GM23248 (cell line): Measurements from ENCODE around the gene SIPA1. TPM values are rescaled to one million over a fixed set of nuclear protein-coding genes. Genes with fewer than 3 reads are reported as not detected.

Experiments used
- DNase-seq: peaks from one replicate; pipeline ENCODE4 v3.0.0-alpha.2; 2015
- H2AFZ ChIP-seq: fragments of 200-600 bp; sonication (generic); 2 replicates; pipeline ENCODE4 v1.6.1; 2016; ENCODE audit warnings: antibody characterized with exemption
- H3F3A ChIP-seq: fragments of 200-600 bp; sonication (generic); 2 replicates; pipeline ENCODE4 v1.6.1; 2016; ENCODE audit warnings: mild to moderate bottlenecking, antibody characterized with exemption, mixed run types; ENCODE audit not compliant: insufficient read depth
- H3K27ac ChIP-seq: fragments of 200-600 bp; sonication (generic); 2 replicates; pipeline ENCODE4 v1.5.1; 2016; ENCODE audit warnings: mild to moderate bottlenecking
- H3K27me3 ChIP-seq: fragments of 200-600 bp; sonication (generic); replicated peaks from 2 replicates; pipeline ENCODE4 v1.6.1; 2016; ENCODE audit warnings: mild to moderate bottlenecking; ENCODE audit not compliant: insufficient read depth
- H3K36me3 ChIP-seq: fragments of 200-600 bp; sonication (generic); 2 replicates; pipeline ENCODE4 v1.6.1; 2016; ENCODE audit warnings: low read depth, mild to moderate bottlenecking
- H3K4me1 ChIP-seq: fragments of 200-600 bp; sonication (generic); 2 replicates; pipeline ENCODE4 v1.6.1; 2016; ENCODE audit warnings: mild to moderate bottlenecking; ENCODE audit not compliant: insufficient read depth
- H3K4me2 ChIP-seq: fragments of 200-600 bp; sonication (generic); one replicate; pipeline ENCODE4 v1.6.1; 2016; ENCODE audit warnings: mild to moderate bottlenecking; ENCODE audit not compliant: unreplicated experiment
- H3K4me3 ChIP-seq: fragments of 200-600 bp; sonication (generic); 2 replicates; pipeline ENCODE4 v1.5.1; 2016; ENCODE audit warnings: mild to moderate bottlenecking
- H3K79me2 ChIP-seq: fragments of 200-600 bp; sonication (generic); 2 replicates; pipeline ENCODE4 v1.6.1; 2016; ENCODE audit warnings: mild to moderate bottlenecking; ENCODE audit not compliant: insufficient read depth
- H3K9ac ChIP-seq: fragments of 200-600 bp; sonication (generic); 2 replicates; pipeline ENCODE4 v1.6.1; 2016; ENCODE audit warnings: mild to moderate bottlenecking
- H3K9me2 ChIP-seq: fragments of 200-600 bp; sonication (generic); 2 replicates; pipeline ENCODE4 v1.6.1; 2016; ENCODE audit warnings: mixed run types, mild to moderate bottlenecking, moderate library complexity; ENCODE audit not compliant: insufficient read depth
- H3K9me3 ChIP-seq: fragments of 200-600 bp; sonication (generic); one replicate; pipeline ENCODE4 v1.6.1; 2017; ENCODE audit warnings: low read depth
- H4K20me1 ChIP-seq: fragments of 200-600 bp; sonication (generic); 2 replicates; pipeline ENCODE4 v1.6.0; 2016; ENCODE audit not compliant: insufficient read depth
- EZH2 ChIP-seq: fragments of 200-600 bp; sonication (generic); IDR thresholded peaks from 2 replicates; pipeline ENCODE4 v1.6.1; 2018; ENCODE audit warnings: antibody characterized with exemption, mild to moderate bottlenecking; ENCODE audit not compliant: insufficient read depth, poor library complexity, severe bottlenecking
- EZH2phosphoT487 ChIP-seq: fragments of 200-600 bp; sonication (generic); IDR thresholded peaks from 2 replicates; pipeline ENCODE4 v1.6.1; 2018; ENCODE audit warnings: antibody characterized with exemption, moderate library complexity, mild to moderate bottlenecking, low read depth; ENCODE audit not compliant: insufficient read depth
- WGBS, 2 experiments: methylation state at CpG; one replicate each; pipeline ENCODE4 v1.1.6; 2015 to 2017; ENCODE audit warnings: low lambda C conversion rate in 2 of 2, low coverage in 1 of 2; ENCODE audit errors: missing lambda C conversion rate in 2 of 2; 5-methylcytosine and 5-hydroxymethylcytosine counted together
- in situ Hi-C: fragments of 300-500 bp; cut with MboI; formaldehyde crosslinking; loops from 2 replicates; pipeline ENCODE4 v1.15.0; 2020
- polyA plus RNA-seq: library from polyadenylated mRNA; unstranded; fragments of >200 nt; fragmentation: Nextera tagmentation; extraction: Ambion mirVana; gene quantifications from 2 replicates; pipeline ENCODE4 v1.2.1, GENCODE V29; 2016
- total RNA-seq: library from RNA; depleted of rRNA; stranded (reverse); fragments of >200 nt; shearing (Covaris generic); gene quantifications from 2 replicates; pipeline ENCODE4 v1.2.3, GENCODE V29; 2014

The SIPA1 gene
- total and polyA plus RNA-seq, 2 experiments from 2014 or later = 13.0 to 15.9 TPM

DNA sequence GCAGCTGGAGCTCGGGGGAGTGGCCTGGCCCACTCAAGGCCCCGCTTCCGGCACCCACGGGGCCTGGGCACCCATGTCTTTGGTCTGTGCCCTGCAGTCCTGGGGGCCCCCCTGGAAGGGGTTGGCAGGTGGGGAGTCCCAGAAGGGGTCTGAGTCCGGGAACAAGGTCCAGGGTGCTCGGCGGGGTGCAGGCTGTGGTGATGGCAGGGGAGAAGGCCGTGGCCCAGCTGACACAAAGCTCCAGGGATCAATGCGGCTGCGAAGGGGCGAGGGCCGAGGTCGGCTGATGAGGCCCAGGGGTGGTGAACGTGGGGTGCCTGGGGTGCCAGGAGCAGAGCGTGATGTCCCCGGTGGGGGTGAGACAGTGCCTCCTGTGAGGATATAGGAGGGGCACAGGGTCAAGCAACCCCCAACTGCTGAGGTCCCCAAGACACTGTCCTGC is 39.6 kb upstream of the SIPA1 start:
- no peak overlapping the region for H2AFZ ChIP-seq
- TF ChIP-seq EZH2 (no peak), EZH2phosphoT487 (no peak)
- no peaks in the 10 kb centered on the region for H3K79me2 ChIP-seq
- in situ Hi-C loops = no loop called here
- 93 to 97% methylated on average over 7 to 16 of the region's 16 CpGs for WGBS, 2 experiments
- H3K36me3 ChIP-seq = no peaks in the 10 kb centered on the region; the same call in 1 of the 2 replicates
- peaks cover 9% of the 10 kb centered on the region; the same call in 1 of the 2 replicates for H3F3A ChIP-seq
- DNase-seq = no peak
- no peak overlapping the region for H3K27ac ChIP-seq
- no peak overlapping the region for H3K4me2 ChIP-seq
- H3K27me3 ChIP-seq = no peaks in the 10 kb centered on the region
- H3K9me3 ChIP-seq = no peaks in the 10 kb centered on the region
- no peaks in the 10 kb centered on the region for H4K20me1 ChIP-seq
- no peak overlapping the region for H3K4me3 ChIP-seq
- H3K9me2 ChIP-seq = no peaks in the 10 kb centered on the region
- H3K4me1 ChIP-seq = no peaks in the 10 kb centered on the region
- H3K9ac ChIP-seq = no peak overlapping the region

GRCh38 chr11:65599216-65599954 is 38.5 kb upstream of the SIPA1 start:
- in situ Hi-C loops = no loop called here
- H3K36me3 ChIP-seq = peaks cover 6% of the 10 kb centered on the region; the same call in 1 of the 2 replicates
- TF ChIP-seq EZH2 (no peak), EZH2phosphoT487 (no peak)

GRCh38 chr11:65599955-65600246 is 38.0 kb upstream of the SIPA1 start:
- no peak overlapping the region for H2AFZ ChIP-seq
- H3K36me3 ChIP-seq = peaks cover 11% of the 10 kb centered on the region; the same call in 1 of the 2 replicates
- no peak overlapping the region for H3K9ac ChIP-seq
- 98 to 100% methylated on average over 6 of the region's 6 CpGs for WGBS, 2 experiments
- no peaks in the 10 kb centered on the region for H3F3A ChIP-seq
- no peaks in the 10 kb centered on the region for H3K9me3 ChIP-seq
- TF ChIP-seq EZH2phosphoT487 (no peak), EZH2 (no peak)
- no peaks in the 10 kb centered on the region for H4K20me1 ChIP-seq
- no peak overlapping the region for H3K27ac ChIP-seq
- H3K4me3 ChIP-seq = no peak overlapping the region
- H3K4me1 ChIP-seq = no peaks in the 10 kb centered on the region
- H3K27me3 ChIP-seq = no peaks in the 10 kb centered on the region
- H3K9me2 ChIP-seq = no peaks in the 10 kb centered on the region
- DNase-seq = no peak
- no peak overlapping the region for H3K4me2 ChIP-seq
- no peaks in the 10 kb centered on the region for H3K79me2 ChIP-seq
- in situ Hi-C loops = no loop called here

More at GRCh38 chr11:65599216-65599954, 38.5 kb upstream of the SIPA1 start:
- no peak overlapping the region for H3K27ac ChIP-seq
- 88 to 90% methylated on average over 32 to 49 of the region's 49 CpGs for WGBS, 2 experiments
- no peaks in the 10 kb centered on the region for H3K9me2 ChIP-seq
- no peaks in the 10 kb centered on the region for H4K20me1 ChIP-seq
- no peak overlapping the region for H3K4me3 ChIP-seq
- peaks cover 5% of the 10 kb centered on the region; the same call in 1 of the 2 replicates for H3F3A ChIP-seq
- H3K4me2 ChIP-seq = no peak overlapping the region
- no peak overlapping the region for H2AFZ ChIP-seq
- no peaks in the 10 kb centered on the region for H3K79me2 ChIP-seq
- H3K27me3 ChIP-seq = no peaks in the 10 kb centered on the region
- H3K9me3 ChIP-seq = no peaks in the 10 kb centered on the region
- H3K4me1 ChIP-seq = no peaks in the 10 kb centered on the region
- H3K9ac ChIP-seq = no peak overlapping the region
- no peak for DNase-seq

DNA sequence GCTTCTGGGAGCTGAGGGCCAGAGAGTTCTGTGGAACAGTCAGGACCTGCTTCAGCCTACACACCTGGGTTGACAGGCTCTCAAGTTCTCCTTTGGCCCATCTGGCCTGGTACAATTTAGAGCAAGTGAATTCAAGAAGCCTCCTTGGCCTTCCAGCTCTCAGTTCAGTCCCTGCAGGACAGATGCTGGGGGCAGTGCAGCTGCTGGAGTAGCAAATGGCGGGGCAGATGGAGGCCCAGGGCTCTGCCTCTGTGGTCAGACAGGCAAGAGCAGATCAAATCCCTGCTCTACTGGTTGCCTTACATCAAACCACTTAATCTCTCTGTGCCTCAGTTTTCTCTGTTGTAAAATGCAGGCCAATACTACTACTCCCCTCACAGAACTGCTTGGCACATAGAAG is 33.6 kb upstream of the SIPA1 start:
- Histone ChIP-seq H3F3A (no peaks in the 10 kb centered on the region), H3K27ac (no peak overlapping the region), H3K79me2 (peaks cover 12% of the 10 kb centered on the region), H3K9me2 (no peaks in the 10 kb centered on the region), H4K20me1 (no peaks in the 10 kb centered on the region; the same call in 1 of the 2 replicates), H3K36me3 (peaks cover 11% of the 10 kb centered on the region; the same call in 1 of the 2 replicates), H2AFZ (no peak overlapping the region), H3K9ac (no peak overlapping the region), H3K4me1 (peaks cover 3% of the 10 kb centered on the region; the same call in 1 of the 2 replicates), H3K9me3 (no peaks in the 10 kb centered on the region), H3K4me3 (no peak overlapping the region), H3K4me2 (no peak overlapping the region), H3K27me3 (no peaks in the 10 kb centered on the region)
- no peak for TF ChIP-seq EZH2phosphoT487
- TF ChIP-seq EZH2 = no peak
- DNase-seq = no peak
- 100% methylated on average over 1 of the region's 1 CpG for WGBS, 2 experiments
- in situ Hi-C loops = no loop called here
